ENCODE data around the gene CTNNA1. TPM values are rescaled to one million over a fixed set of nuclear protein-coding genes. Genes with fewer than 3 reads are reported as not detected.

CTNNA1 gene
- total RNA-seq, 4 donors from 2014 or later: 251 to 326 (median 274) TPM

GRCh38 chr5:138873466-138874221 is 120.4 kb downstream of the CTNNA1 start:
- TF ChIP-seq, protein P1, sequence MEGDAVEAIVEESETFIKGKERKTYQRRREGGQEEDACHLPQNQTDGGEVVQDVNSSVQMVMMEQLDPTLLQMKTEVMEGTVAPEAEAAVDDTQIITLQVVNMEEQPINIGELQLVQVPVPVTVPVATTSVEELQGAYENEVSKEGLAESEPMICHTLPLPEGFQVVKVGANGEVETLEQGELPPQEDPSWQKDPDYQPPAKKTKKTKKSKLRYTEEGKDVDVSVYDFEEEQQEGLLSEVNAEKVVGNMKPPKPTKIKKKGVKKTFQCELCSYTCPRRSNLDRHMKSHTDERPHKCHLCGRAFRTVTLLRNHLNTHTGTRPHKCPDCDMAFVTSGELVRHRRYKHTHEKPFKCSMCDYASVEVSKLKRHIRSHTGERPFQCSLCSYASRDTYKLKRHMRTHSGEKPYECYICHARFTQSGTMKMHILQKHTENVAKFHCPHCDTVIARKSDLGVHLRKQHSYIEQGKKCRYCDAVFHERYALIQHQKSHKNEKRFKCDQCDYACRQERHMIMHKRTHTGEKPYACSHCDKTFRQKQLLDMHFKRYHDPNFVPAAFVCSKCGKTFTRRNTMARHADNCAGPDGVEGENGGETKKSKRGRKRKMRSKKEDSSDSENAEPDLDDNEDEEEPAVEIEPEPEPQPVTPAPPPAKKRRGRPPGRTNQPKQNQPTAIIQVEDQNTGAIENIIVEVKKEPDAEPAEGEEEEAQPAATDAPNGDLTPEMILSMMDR (IDR thresholded peaks at IDR 0.05): no peak
- DNase-seq (ENCODE audit: low spot score): no peak
- ATAC-seq (ENCODE audit: low FRiP score): no peak

DNA sequence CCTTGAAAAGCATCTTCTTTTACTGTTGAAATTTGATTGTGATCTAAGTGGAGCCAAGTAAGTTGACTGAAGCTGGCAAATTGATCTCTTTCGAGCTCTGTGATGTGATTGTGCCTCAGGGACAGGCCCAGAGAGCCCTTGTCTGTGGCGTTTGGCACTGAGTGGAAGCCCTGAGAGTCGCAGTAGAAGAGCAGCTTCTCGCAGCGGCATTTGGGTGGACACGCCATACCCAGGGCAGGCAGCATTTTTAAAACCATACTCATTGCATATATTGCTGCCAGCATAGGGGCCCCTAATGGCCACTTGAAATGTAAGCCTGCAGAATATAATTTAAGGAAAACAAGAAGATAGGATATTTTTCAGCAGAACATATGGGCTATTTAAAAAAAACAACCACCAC is 121.0 kb downstream of the CTNNA1 start:
- TF ChIP-seq, protein P1 (IDR thresholded peaks at IDR 0.05): no peak

DNA sequence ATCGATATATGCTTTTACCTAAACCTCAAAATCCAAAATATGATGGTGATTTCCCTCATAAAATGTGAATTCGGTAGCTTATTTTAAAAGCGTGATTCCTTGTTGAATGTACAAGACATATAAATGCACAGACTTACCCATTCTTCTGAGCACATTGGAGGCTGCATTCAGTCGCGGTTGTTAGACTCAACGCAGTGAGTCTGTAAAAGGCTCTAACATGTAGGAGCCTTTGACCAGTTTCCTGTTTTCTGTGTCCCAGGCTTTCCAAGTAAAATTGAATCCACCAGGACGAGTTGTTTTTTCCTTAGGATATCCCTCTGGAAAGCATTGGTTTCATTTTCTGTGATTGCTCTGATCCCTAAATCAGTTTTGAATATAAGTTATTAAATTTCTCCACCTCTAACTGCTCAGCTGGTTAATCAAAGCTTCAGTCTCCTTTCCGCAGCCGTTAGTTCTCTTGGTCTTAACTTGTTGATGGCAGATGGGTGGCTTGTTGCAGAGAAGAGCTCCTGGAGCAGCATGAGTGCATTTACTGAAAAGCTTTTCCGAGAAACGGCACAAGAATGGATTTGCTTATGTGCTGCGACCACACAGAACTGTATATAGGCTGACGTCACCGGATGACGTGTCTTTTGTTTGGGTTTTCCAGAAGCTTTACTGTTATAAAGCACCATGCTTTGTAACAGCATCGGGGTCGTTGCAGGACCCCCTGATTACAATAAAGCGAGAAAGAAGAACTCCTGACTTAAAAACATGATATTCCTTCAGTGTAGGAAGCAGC is 121.7 kb downstream of the CTNNA1 start, which contains the start of gene LRRTM2:
LRRTM2 (minus strand) TSS at position 565 of the 781 bp plus-strand sequence; CDS start at position 141, 424 bp downstream.
- DNase-seq (ENCODE audit: low spot score) (no peak), ATAC-seq (ENCODE audit: low FRiP score) (no peak)
- TF ChIP-seq, protein P1 (IDR thresholded peaks at IDR 0.05): no peak

More for the DNA sequence above, 121.0 kb downstream of the CTNNA1 start:
- DNase-seq (ENCODE audit: low spot score): no peak
- no peak for ATAC-seq (ENCODE audit: low FRiP score)

- TF ChIP-seq, protein P1 (IDR thresholded peaks at IDR 0.05): no peak
- ATAC-seq (ENCODE audit: low FRiP score): no peak
- DNase-seq (ENCODE audit: low spot score): no peak
Observed at GRCh38 chr5:138875552-138875875, 122.3 kb downstream of the CTNNA1 start.

GRCh38 chr5:138875946-138876345 is 122.7 kb downstream of the CTNNA1 start:
- no peak for ATAC-seq (ENCODE audit: low FRiP score)
- TF ChIP-seq, protein P1 (IDR thresholded peaks at IDR 0.05): no peak
- DNase-seq (ENCODE audit: low spot score): no peak

GRCh38 chr5:138876811-138877210 is 123.6 kb downstream of the CTNNA1 start:
- no peak for DNase-seq (ENCODE audit: low spot score)
- no peak for ATAC-seq (ENCODE audit: low FRiP score)
- TF ChIP-seq, protein P1 (IDR thresholded peaks at IDR 0.05): no peak
